HG02759 (cell line): ENCODE data around the gene DNAJB6.

ENCODE experiments used
- ATAC-seq: cut with Tn5 transposase; IDR thresholded peaks from one replicate; pipeline ENCODE4 v1.9.1; 2021; ENCODE audit warnings: mild to moderate bottlenecking, moderate library complexity; ENCODE audit not compliant: unreplicated experiment

DNAJB6 gene

GRCh38 chr7:157362729-157363128 is 25.9 kb downstream of the DNAJB6 start:
- no peak for ATAC-seq

GRCh38 chr7:157366722-157367121 is 29.9 kb downstream of the DNAJB6 start:
- ATAC-seq, result no peak

GRCh38 chr7:157368955-157369354 is 32.2 kb downstream of the DNAJB6 start:
- ATAC-seq, result no peak

DNA sequence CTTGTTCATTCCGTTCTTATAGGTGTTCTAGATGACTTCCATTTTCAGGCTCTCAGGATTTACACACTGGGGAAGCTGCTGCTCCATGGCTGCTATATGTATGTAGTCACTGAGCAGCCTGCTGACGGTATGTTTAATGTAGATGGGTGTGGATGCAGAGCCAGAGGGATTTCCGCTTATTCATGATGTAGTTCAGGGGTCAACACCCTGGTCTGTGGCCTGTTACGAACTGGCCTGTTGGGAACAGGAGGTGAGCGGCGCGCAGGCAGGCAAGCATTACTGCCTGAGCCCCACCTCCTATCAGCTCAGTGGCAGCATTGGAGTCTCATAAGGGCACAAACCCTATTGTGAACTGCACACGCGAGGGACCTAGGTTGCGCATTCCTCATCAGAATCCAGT is 33.9 kb downstream of the DNAJB6 start:
- no peak for ATAC-seq

GRCh38 chr7:157371296-157371695 is 34.5 kb downstream of the DNAJB6 start:
- ATAC-seq, result no peak

GRCh38 chr7:157372300-157373232 is 35.8 kb downstream of the DNAJB6 start:
- no peak for ATAC-seq

GRCh38 chr7:157373493-157373892 is 36.7 kb downstream of the DNAJB6 start:
- no peak for ATAC-seq

- no peak for ATAC-seq
Measured at GRCh38 chr7:157375410-157375809, 38.6 kb downstream of the DNAJB6 start.

DNA sequence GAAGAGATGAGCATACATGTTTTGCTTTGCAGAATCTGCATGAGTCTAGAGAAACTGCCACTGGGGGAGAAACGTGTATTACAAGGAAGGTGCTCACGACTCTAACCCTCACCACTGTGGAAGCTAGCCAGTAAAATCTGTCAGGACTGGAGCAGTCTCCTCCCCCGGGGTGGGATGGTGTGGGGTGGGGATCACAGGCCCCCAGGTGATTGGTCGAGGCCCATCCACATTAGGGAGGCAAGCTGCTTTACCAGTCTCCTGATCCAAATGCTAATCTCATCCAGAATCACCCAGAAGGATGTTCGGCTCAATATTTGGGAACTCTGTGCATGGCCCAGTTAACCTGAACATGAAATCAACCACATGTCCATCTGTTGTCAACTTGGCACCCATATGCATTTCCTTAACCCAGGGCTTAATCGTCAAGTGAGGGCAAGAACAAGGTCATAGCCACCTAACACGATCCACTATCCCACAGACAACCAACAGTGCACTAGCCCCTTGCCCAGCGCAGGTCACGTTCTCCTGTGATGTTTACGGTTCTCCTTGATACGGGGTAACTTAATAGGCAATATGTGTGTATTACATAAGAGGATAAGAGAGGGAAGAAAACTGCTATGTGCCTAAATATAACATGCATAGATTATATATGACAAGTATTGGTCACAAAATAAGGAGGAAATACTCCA is 40.8 kb downstream of the DNAJB6 start:
- ATAC-seq, result no peak

GRCh38 chr7:157378390-157378789 is 41.6 kb downstream of the DNAJB6 start:
- ATAC-seq, result no peak

- ATAC-seq, result no peak
Measured at GRCh38 chr7:157379493-157379892, 42.7 kb downstream of the DNAJB6 start.

DNA sequence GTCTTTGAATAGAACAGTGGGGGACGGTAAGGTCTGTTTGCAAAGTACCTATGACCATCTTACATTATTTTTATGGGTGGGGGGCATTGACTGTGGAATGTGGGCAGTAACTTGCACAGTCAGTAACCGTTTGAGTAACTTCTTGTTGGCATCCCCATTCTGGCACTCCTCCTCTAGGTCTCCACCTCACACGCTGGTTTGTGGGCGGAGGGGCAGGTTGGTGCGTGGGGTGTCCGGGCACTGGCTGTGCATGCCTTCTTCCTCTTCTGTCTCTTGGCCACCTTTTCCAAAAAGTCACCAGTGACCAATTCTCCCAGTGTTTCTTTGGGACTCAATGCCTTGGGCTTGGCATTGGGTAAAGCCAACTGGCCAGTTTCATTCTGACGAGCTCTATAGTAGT is 43.6 kb downstream of the DNAJB6 start:
- ATAC-seq, result no peak

DNA sequence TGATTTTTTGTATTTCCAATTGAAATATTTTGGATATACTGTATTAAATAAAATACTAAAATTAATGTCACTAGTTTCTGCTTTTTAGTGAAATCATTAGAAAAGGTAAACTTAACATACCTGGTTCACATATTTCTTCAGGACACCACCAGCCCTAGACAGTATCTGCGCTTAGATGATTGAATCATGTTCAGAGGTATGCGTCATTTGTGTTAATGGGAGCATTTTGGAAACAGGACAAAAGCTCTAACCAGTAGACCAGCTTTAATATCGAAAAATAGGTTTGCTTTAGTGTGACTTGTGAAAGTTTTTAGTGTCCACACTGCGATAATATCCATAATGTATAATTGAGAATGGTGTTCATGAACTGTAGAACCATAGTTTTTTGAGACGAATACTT is 47.1 kb downstream of the DNAJB6 start:
- no peak for ATAC-seq

DNA sequence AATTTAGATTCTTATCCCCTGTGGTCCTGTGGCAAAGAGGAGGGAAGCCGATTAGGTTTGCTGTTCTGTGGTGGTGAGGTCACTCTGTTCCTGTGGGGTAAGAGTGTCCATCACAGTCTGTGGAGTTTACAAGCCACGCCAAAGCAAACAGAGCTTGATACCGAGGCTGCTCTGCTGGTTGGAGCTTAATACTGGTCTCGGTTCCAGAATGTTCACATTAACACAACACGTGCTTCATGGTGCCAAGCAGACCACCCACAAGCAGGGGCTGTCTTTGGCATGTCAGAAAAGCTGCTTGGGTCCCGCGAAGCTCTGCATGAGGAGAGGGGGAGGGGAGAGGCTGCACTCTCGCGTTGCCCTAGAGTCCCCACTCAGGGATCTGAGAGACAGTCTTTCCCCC is 47.5 kb downstream of the DNAJB6 start:
- ATAC-seq, result no peak

DNA sequence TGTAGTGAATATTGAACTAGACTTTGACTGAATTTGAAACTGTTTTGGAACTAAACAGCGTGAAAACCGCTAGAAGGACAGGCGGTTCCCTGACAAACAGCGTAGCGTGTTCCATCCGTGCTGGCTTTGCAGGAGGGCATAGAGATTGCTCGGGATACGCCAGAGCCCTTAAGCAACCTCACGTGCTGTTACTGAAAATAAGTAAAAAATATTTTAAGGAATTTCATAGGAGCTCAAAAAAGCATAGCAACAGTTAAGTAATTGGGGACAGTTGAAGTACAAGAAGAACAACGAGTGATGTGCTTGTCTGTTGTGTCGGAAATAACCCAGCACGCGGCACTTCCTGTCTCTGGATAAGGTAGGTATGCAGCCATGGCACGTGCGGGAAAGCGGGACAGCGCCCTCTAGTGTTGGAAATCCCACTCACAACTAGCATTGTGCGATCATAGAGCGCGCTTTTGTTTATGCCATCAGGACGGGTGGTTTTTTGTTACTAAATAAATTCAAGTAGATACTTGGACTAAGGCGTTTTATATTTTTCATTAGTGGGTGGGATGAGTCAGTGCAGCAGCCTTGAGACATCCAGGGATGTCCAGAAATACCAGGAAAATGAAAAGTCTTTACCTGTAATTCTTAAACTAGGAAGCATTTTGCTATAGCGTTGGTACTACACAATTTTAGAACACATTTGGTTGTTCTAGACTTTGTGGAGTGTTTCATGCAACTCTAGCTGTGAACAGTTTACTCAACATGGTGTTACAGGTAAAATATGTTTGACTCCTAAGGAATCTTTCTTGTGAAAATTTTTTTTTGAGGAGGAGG is 50.4 kb downstream of the DNAJB6 start:
- ATAC-seq, result peak; percentile 96

DNA sequence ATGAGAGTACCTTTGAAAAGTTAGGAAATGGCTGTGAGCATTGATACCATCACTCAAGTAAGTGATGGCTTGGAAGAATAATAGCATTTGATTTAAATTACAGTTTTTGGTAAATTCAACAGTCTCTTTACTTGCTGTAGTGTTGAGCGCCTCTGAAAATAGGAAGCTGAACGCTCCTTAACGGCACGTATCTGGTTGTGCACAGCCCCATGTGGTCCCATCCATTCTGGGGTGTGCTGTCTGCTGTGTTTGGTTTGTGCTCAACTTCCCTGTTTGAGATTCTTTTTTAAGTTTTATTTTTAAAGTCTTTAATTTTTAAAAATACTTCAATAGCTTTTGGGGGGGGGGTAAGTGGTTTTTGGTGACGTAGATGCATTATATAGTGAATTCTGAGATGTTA is 51.5 kb downstream of the DNAJB6 start:
- no peak for ATAC-seq

DNA sequence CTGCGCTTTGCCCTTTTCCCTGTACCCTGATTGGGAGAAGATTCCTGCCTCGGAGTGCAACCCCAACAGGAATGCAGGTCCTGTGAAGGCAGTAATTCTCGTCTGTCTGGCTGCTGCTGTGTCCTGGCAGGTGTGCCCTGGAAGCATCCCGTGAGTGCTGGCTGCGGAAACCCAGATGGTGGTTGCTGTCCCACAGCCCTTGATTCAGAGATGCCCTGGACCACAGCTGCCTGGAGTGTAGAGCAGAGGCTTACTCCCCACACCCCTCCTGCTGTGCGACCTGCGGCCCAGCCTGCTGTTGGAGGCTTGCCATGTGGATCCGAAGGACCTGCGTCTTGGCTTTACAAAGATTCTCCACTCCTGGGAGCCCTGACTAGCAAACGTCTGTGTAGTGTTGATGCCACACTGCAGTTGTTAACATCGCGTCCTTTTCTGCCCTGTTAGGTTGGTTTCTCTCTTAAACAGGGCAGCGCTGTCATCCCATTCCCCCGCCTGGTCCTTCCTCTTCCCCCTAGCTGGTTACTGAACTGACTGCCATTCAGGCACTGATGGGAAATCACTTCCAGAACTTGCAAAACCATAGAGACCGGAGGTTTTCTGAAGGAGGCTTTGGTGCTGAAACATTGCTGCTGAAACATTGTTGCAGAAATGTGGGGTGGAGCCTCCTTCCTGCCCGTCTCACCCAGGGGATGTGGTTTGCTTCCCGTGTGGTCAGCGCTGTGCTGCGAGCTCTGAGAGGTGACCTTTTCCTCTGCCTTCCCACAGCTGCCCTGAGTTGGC is 53.3 kb downstream of the DNAJB6 start:
- no peak for ATAC-seq

DNA sequence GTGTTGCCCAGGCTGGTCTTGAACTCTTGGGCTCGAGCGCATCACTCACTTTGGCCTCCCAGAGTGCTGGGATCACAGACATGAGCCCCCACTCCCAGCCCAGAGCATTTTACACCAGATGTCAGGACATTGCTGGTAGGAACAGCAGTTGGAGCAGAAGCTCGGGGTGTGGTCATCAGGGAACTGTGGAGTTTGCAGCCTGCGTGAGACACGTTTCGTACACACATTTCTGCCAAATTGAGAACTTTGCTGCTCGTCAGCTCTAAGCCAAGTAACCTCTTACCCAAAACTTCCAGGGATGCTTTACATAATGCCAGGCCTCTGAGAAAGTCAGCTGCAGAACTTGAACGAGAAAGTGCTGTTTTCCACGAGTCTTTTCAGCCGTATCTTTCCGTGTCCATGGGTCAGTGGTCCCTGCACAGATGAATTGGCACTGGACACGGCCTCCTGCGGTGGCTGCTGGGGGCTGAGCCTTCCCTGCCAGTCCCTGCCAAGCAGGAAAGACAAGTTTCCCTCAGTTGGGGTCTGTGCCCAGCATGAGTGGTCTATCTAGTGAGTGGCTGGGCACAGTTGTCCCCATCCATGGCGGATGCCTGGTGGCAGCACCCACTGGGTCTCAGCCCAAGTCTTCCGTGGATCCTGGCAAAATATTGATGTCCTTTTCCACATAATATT is 54.4 kb downstream of the DNAJB6 start:
- ATAC-seq, result no peak

DNA sequence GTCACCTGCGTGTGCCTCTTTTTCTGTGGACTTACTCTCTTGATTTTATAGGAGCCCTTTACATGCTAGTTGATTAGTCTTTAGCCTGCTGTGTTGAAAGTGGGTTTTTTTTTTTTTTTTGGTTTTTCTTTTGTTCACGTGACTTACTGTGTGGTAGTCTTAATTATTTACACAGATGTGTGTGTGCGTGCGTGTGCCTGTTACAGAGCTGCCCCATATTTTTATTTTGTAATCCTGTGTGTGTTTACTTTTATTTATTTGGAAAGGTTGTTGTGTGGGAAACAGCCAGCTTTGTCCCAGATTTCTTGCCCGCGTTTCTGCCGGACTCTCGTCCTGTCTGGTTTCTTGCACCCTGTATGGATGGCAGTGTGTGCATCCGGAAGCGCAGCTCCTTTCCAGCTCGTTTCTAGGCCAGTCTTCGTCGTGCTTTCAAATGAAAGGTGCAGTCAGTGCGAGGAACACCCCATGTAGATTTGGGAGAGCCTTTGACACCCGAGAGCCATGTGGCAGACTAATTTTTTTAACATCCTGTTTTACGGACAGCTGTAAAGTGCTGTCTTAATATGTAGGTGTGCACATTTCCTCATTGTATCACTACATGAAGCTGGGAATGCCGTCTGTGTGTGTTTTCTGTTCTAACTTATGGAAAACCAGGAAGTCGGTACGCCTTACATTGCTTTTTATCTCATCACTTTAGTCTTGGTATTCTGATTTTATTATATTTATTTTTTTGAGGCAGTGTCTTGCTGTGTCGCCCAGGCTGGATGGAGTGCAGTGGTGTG is 55.6 kb downstream of the DNAJB6 start:
- ATAC-seq, result no peak
